IMR-90 (cell line): ENCODE measurements around the gene ST3GAL4. TPM values are rescaled to one million over a fixed set of nuclear protein-coding genes. Genes with fewer than 3 reads are reported as not detected.

Experiments
- ATAC-seq: fragments of 200-7000 bp; cut with Tn5 transposase; 2 replicates; pipeline ENCODE4 v1.9.1; 2020; ENCODE audit warnings: low read depth, mild to moderate bottlenecking, moderate library complexity
- BruUV-seq: library from RNA; stranded (reverse); fragments of 400-500 nt; replicated peaks from 2 replicates; lab custom pipeline; 2021; lab: Mats Ljungman, UMichigan
- CTCF ChIA-PET: fragments of 300-600 bp; formaldehyde crosslinking; extraction: SDS; loops from one replicate; lab custom pipeline; 2021; ENCODE audit warnings: antibody characterized with exemption; lab: Yijun Ruan, JAX
- POLR2A ChIA-PET: fragments of 300-600 bp; sonication (Branson Sonifier 250); formaldehyde crosslinking; loops from one replicate; lab custom pipeline; 2022; ENCODE audit warnings: antibody characterized with exemption; ENCODE audit not compliant: unreplicated experiment; lab: Charles Lee
- DNase-seq: peaks from one replicate; pipeline ENCODE4 v3.0.0; 2013
- H2AFZ ChIP-seq: replicated peaks from 2 replicates; pipeline ENCODE3; 2013; ENCODE audit warnings: low read length, mild to moderate bottlenecking; ENCODE audit not compliant: poor library complexity
- H2AK5ac ChIP-seq: 2 replicates; pipeline ENCODE4 v1.6.1; 2013; ENCODE audit warnings: low read depth, low read length, inconsistent platforms
- H2AK9ac ChIP-seq: replicated peaks from 2 replicates; pipeline ENCODE3; 2013; ENCODE audit warnings: mild to moderate bottlenecking, low read depth, low read length, moderate library complexity; ENCODE audit not compliant: poor library complexity
- H2BK120ac ChIP-seq: 2 replicates; pipeline ENCODE4 v1.6.1; 2013; ENCODE audit warnings: low read depth, low read length, inconsistent platforms
- H2BK15ac ChIP-seq: 3 replicates; pipeline ENCODE4 v1.6.1; 2013; ENCODE audit warnings: low read depth, low read length, inconsistent platforms
- H2BK20ac ChIP-seq: 2 replicates; pipeline ENCODE4 v1.6.1; 2013; ENCODE audit warnings: low read depth, mild to moderate bottlenecking, inconsistent platforms, low read length, moderate library complexity
- H2BK5ac ChIP-seq: 2 replicates; pipeline ENCODE4 v1.6.1; 2013; ENCODE audit warnings: mild to moderate bottlenecking, low read depth, low read length, inconsistent platforms; ENCODE audit not compliant: poor library complexity, severe bottlenecking
- H3K14ac ChIP-seq: replicated peaks from 2 replicates; pipeline ENCODE4 v1.6.1; 2013; ENCODE audit warnings: low read depth, low read length, inconsistent platforms
- H3K18ac ChIP-seq: 2 replicates; pipeline ENCODE4 v1.6.1; 2013; ENCODE audit warnings: low read depth, low read length, control low read depth
- H3K23ac ChIP-seq: 2 replicates; pipeline ENCODE4 v1.6.1; 2013; ENCODE audit warnings: low read depth, low read length, inconsistent platforms
- H3K27ac ChIP-seq: 2 replicates; pipeline ENCODE4 v1.5.1; 2013; ENCODE audit warnings: mild to moderate bottlenecking, control low read depth, low read length; ENCODE audit not compliant: insufficient read depth
- H3K27me3 ChIP-seq: 2 replicates; pipeline ENCODE4 v1.6.1; 2013; ENCODE audit warnings: low read length; ENCODE audit not compliant: control insufficient read depth, insufficient read depth
- H3K36me3 ChIP-seq: 2 replicates; pipeline ENCODE4 v1.6.1; 2013; ENCODE audit warnings: low read length, mixed read lengths; ENCODE audit not compliant: control insufficient read depth, insufficient read depth
- H3K4ac ChIP-seq: 2 replicates; pipeline ENCODE4 v1.6.1; 2013; ENCODE audit warnings: low read depth, low read length, inconsistent platforms
- H3K4me1 ChIP-seq: 2 replicates; pipeline ENCODE4 v1.6.1; 2013; ENCODE audit warnings: low read length, mixed read lengths; ENCODE audit not compliant: control insufficient read depth, insufficient read depth
- H3K4me2 ChIP-seq: 2 replicates; pipeline ENCODE4 v1.6.1; 2013; ENCODE audit warnings: low read depth, mild to moderate bottlenecking, control low read depth, low read length, moderate library complexity
- H3K4me3 ChIP-seq: 2 replicates; pipeline ENCODE4 v1.5.1; 2013; ENCODE audit warnings: low read depth, mild to moderate bottlenecking, control low read depth, low read length, moderate library complexity; ENCODE audit not compliant: insufficient read depth
- H3K56ac ChIP-seq: 2 replicates; pipeline ENCODE4 v1.6.1; 2013; ENCODE audit warnings: low read length, inconsistent platforms; ENCODE audit not compliant: insufficient read depth; ENCODE audit errors: extremely low read depth
- H3K79me1 ChIP-seq, 2 experiments: 2 replicates each; pipeline ENCODE4 v1.6.1; 2013; ENCODE audit warnings: low read length in 2 of 2, inconsistent platforms in 1 of 2, low read depth in 1 of 2
- H3K9ac ChIP-seq: 2 replicates; pipeline ENCODE4 v1.6.1; 2013; ENCODE audit warnings: low read depth, low read length, control low read depth
- H3K9me1 ChIP-seq: 2 replicates; pipeline ENCODE4 v1.6.1; 2013; ENCODE audit warnings: low read length, inconsistent platforms; ENCODE audit not compliant: insufficient read depth
- H3K9me3 ChIP-seq: 2 replicates; pipeline ENCODE4 v1.6.1; 2013; ENCODE audit warnings: low read length; ENCODE audit not compliant: control insufficient read depth, insufficient read depth
- H4K20me1 ChIP-seq: 2 replicates; pipeline ENCODE4 v1.6.1; 2013; ENCODE audit warnings: low read length, inconsistent platforms; ENCODE audit not compliant: insufficient read depth
- H4K5ac ChIP-seq: 2 replicates; pipeline ENCODE4 v1.6.1; 2013; ENCODE audit warnings: mild to moderate bottlenecking, low read depth, low read length, control low read depth
- H4K8ac ChIP-seq, 2 experiments: 2 replicates each; pipeline ENCODE4 v1.6.1; 2013; ENCODE audit warnings: low read depth in 2 of 2, low read length in 2 of 2, control low read depth in 1 of 2, inconsistent platforms in 1 of 2
- H4K91ac ChIP-seq: 2 replicates; pipeline ENCODE4 v1.6.1; 2013; ENCODE audit warnings: low read depth, low read length, inconsistent platforms; ENCODE audit not compliant: insufficient read depth
- MXI1 ChIP-seq: IDR thresholded peaks from 2 replicates; pipeline ENCODE4 v1.6.1; 2012; ENCODE audit warnings: low read depth, mild to moderate bottlenecking, low read length, moderate library complexity, borderline replicate concordance
- NFE2L2 ChIP-seq: fragments of 150-350 bp; IDR thresholded peaks from 2 replicates; pipeline ENCODE4 v1.6.1; 2016; ENCODE audit warnings: low read depth, mild to moderate bottlenecking, low read length
- RCOR1 ChIP-seq: IDR thresholded peaks from 2 replicates; pipeline ENCODE4 v1.6.1; 2012; ENCODE audit warnings: mild to moderate bottlenecking, low read length, improper control_type of control experiment; ENCODE audit not compliant: insufficient replicate concordance
- RFX5 ChIP-seq: IDR thresholded peaks from 2 replicates; pipeline ENCODE4 v1.8.0; 2012; ENCODE audit warnings: low read depth, mild to moderate bottlenecking, low read length, moderate library complexity
- SMC3 ChIP-seq: fragments of 150-350 bp; IDR thresholded peaks from 2 replicates; pipeline ENCODE4 v1.6.1; 2016; ENCODE audit warnings: low read depth, mild to moderate bottlenecking, antibody characterized with exemption, low read length, moderate library complexity
- WGBS, 2 experiments: methylation state at CpG; one replicate each; pipeline versions ENCODE4 v1.1.5 to v1.1.7; 2013; ENCODE audit warnings: missing lambda C conversion rate in 2 of 2; ENCODE audit not compliant: insufficient read length in 1 of 2; ENCODE audit errors: extremely low coverage in 2 of 2; 5-methylcytosine and 5-hydroxymethylcytosine counted together
- dilution Hi-C: fragments of 300-500 bp; cut with HindIII; formaldehyde crosslinking; loops from one replicate; pipeline ENCODE4 v1.14.3; 2018; ENCODE audit warnings: low sequenced_read_pairs; ENCODE audit not compliant: unreplicated experiment
- in situ Hi-C: fragments of 300-500 bp; cut with MboI; formaldehyde crosslinking; loops from 3 replicates; pipeline ENCODE4 v1.14.3; 2019; ENCODE audit warnings: low sequenced_read_pairs, inconsistent platforms, mixed read lengths
- intact Hi-C: fragments of 100-400 bp; cut with micrococcal nuclease; formaldehyde crosslinking; loops from 2 replicates; pipeline ENCODE4 v1.10.0; 2022
- polyA plus RNA-seq, 3 experiments: library from polyadenylated mRNA; depleted of rRNA; stranded (reverse); fragments of >200 nt; gene quantifications; 2 replicates each; pipeline ENCODE4 v1.2.3, GENCODE V29; 2012; ENCODE audit warnings: low replicate concordance in 1 of 3
- total RNA-seq: library from RNA; depleted of rRNA; stranded (reverse); fragments of >200 nt; gene quantifications from 2 replicates; pipeline ENCODE4 v1.2.3, GENCODE V29; 2012
- TF ChIP-seq, protein P1 (sequence below): fragments of 150-350 bp; IDR thresholded peaks from 2 replicates; pipeline ENCODE4 v1.6.1; 2016; ENCODE audit warnings: low read depth, mild to moderate bottlenecking, low read length, moderate library complexity, borderline replicate concordance

ST3GAL4 gene
- total and polyA plus RNA-seq, 2 of the 4 experiments (the other 2 are of a cell fraction) = 17.0 to 19.7 TPM

DNA sequence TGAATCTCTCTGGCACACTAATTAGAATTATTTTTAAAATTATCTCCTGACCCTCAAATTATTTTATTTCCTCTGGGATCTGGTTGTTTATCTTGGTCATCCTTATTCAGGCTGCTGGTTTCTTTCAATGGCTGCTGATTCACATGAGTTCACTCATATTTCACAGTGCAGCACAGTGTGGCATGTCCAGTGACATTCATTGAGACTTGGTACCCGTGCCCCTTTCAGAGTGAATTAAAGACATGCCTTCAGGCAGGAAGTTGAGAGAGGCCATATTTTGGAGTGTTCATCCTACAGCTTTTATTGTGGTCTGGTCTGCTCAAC is 38.1 kb upstream of the ST3GAL4 start:
- peak overlapping the region; percentile 96 for H4K91ac ChIP-seq
- H2BK15ac ChIP-seq = peak overlapping the region; percentile 96; the same call in 2 of the 3 replicates
- CTCF ChIA-PET = no interaction called here
- peak overlapping the region; percentile 93 for H2BK5ac ChIP-seq
- peak overlapping the region; percentile 71 for H2BK20ac ChIP-seq
- in situ Hi-C loops = loop anchor here (10.0 to 25.0 kb wide), 3 partner anchors 97 to 1020 kb away; no protein-coding TSS in a partner anchor
- H3K27me3 ChIP-seq = no peaks in the 10 kb centered on the region
- H2AK5ac ChIP-seq = peak overlapping the region; percentile 78; the same call in 1 of the 2 replicates
- peak overlapping the region; percentile 77 for H3K18ac ChIP-seq
- peak overlapping the region; percentile 58 for H4K5ac ChIP-seq
- H3K36me3 ChIP-seq = peaks cover 1% of the 10 kb centered on the region; the same call in 1 of the 2 replicates
- H4K20me1 ChIP-seq = no peaks in the 10 kb centered on the region
- POLR2A ChIA-PET = interaction anchor here (0.6 kb wide), 2 partner anchors 639 to 1316 kb away, joined by 7 read pairs; no protein-coding TSS in a partner anchor
- no peak overlapping the region for H3K4me3 ChIP-seq
- H4K8ac ChIP-seq = peak overlapping the region; percentile 71 to 86
- H3K14ac ChIP-seq = peak overlapping the region; percentile 61
- no peaks in the 10 kb centered on the region for H3K9me3 ChIP-seq
- ATAC-seq (no peak; the same call in 1 of the 2 replicates), DNase-seq (peak; percentile 25)
- 0% methylated on average over 1 of the region's 1 CpG; no CpG with 5 or more reads in 1 of the 2 experiments for WGBS, 2 experiments
- H3K9me1 ChIP-seq = peaks cover 18% of the 10 kb centered on the region
- H3K9ac ChIP-seq = peak overlapping the region; percentile 78
- peak overlapping the region; percentile 91 for H2AFZ ChIP-seq
- BruUV-seq = no TSS peak
- H3K56ac ChIP-seq = peak overlapping the region; percentile 92; the same call in 1 of the 2 replicates
- H3K4me2 ChIP-seq = peak overlapping the region; percentile 85
- H2AK9ac ChIP-seq = peak overlapping the region; percentile 98
- dilution Hi-C loops = no loop called here
- peak overlapping the region; percentile 85 for H3K4ac ChIP-seq
- peaks cover 4 to 18% of the 10 kb centered on the region in 2 experiments; a peak in 3 of 4 replicates for H3K79me1 ChIP-seq
- TF ChIP-seq RCOR1 = no peak
- TF ChIP-seq SMC3 = no peak
- TF ChIP-seq RFX5 = no peak
- TF ChIP-seq NFE2L2 = no peak
- TF ChIP-seq, protein P1, sequence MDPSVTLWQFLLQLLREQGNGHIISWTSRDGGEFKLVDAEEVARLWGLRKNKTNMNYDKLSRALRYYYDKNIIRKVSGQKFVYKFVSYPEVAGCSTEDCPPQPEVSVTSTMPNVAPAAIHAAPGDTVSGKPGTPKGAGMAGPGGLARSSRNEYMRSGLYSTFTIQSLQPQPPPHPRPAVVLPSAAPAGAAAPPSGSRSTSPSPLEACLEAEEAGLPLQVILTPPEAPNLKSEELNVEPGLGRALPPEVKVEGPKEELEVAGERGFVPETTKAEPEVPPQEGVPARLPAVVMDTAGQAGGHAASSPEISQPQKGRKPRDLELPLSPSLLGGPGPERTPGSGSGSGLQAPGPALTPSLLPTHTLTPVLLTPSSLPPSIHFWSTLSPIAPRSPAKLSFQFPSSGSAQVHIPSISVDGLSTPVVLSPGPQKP = no peak
- no peak for TF ChIP-seq MXI1
- peak overlapping the region; percentile 78 for H2BK120ac ChIP-seq
- peaks cover 18% of the 10 kb centered on the region for H3K4me1 ChIP-seq
- peak overlapping the region; percentile 92 for H3K27ac ChIP-seq
- intact Hi-C loops = loop anchor here (10.0 kb wide), 2 partner anchors 287 to 1177 kb away; no protein-coding TSS in a partner anchor
- peak overlapping the region; percentile 78; the same call in 1 of the 2 replicates for H3K23ac ChIP-seq
